ENCODE measurements around the gene CDC20. TPM values are rescaled to one million over a fixed set of nuclear protein-coding genes. Genes with fewer than 3 reads are reported as not detected.

Gene CDC20
- total and polyA plus RNA-seq, 2 experiments from 2014 or later = 207 to 252 TPM

DNA sequence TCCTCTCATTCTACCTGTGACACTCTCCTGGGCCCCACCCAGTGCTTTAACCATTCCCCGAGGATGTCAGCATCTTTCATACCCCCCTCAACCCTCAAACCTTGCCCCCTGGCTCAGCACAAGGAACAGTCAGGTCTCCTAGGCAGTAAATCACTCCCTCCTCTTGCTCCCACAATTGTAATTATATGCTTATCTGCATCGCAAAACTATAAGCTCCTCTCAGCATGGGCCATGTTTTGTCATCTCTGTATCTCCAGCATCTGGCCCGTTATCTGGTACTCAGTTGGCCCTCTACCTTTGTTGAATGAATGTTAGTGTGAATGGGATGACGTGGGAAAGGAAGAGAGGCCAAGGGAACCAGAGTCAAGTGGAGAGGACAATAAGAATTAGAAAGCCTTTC lies 11.8 kb downstream of the CDC20 start (continued):
- TF ChIP-seq, protein P1, sequence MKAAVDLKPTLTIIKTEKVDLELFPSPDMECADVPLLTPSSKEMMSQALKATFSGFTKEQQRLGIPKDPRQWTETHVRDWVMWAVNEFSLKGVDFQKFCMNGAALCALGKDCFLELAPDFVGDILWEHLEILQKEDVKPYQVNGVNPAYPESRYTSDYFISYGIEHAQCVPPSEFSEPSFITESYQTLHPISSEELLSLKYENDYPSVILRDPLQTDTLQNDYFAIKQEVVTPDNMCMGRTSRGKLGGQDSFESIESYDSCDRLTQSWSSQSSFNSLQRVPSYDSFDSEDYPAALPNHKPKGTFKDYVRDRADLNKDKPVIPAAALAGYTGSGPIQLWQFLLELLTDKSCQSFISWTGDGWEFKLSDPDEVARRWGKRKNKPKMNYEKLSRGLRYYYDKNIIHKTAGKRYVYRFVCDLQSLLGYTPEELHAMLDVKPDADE (IDR thresholded peaks at IDR 0.05) = no peak
- TF ChIP-seq CREB1 (CRISPR knock-in tag; IDR thresholded peaks at IDR 0.05; ENCODE audit: low read depth) (no peak), EZH2 (IDR thresholded peaks at IDR 0.05; ENCODE audit: low read depth, unreplicated experiment) (no peak), NANOG (IDR thresholded peaks at IDR 0.05; ENCODE audit: borderline replicate concordance) (no peak), POLR2AphosphoS5 (IDR thresholded peaks at IDR 0.05; ENCODE audit: low read depth) (no peak)
- TF ChIP-seq, protein P2, sequence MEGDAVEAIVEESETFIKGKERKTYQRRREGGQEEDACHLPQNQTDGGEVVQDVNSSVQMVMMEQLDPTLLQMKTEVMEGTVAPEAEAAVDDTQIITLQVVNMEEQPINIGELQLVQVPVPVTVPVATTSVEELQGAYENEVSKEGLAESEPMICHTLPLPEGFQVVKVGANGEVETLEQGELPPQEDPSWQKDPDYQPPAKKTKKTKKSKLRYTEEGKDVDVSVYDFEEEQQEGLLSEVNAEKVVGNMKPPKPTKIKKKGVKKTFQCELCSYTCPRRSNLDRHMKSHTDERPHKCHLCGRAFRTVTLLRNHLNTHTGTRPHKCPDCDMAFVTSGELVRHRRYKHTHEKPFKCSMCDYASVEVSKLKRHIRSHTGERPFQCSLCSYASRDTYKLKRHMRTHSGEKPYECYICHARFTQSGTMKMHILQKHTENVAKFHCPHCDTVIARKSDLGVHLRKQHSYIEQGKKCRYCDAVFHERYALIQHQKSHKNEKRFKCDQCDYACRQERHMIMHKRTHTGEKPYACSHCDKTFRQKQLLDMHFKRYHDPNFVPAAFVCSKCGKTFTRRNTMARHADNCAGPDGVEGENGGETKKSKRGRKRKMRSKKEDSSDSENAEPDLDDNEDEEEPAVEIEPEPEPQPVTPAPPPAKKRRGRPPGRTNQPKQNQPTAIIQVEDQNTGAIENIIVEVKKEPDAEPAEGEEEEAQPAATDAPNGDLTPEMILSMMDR (conservative IDR thresholded peaks at IDR 0.05; ENCODE audit: low read depth in 2 of 2) = no peak

DNA sequence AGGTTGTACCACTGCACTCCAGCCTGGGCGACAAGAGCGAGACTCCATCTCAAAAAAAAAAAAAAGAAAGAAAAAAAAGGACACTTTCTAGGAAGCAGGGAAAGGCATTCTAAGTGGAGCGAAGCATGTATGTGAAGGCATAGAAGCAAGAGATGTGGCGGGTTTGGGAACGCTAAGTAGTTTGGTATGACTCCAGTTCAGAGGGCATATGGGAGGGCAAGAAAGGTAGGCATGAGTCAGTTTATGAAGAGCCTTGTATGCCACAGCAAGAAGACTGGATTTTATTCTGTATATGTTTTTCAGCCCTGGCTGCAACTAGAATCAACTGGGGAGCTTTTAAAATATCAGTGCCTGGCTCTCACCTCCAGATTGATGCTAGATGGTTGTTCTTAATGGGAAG lies 13.4 kb downstream of the CDC20 start:
- Histone ChIP-seq H3F3A (replicated peaks; ENCODE audit: low read depth) (peaks cover 8% of the 10 kb centered on the region), H3K9me2 (ENCODE audit: insufficient read depth) (no peaks in the 10 kb centered on the region), H3K27ac (ENCODE audit: low read depth) (no peak overlapping the region), H3K4me3 (no peak overlapping the region), H3K27me3 (ENCODE audit: insufficient read depth) (no peaks in the 10 kb centered on the region), H3K4me2 (no peak overlapping the region), H3K79me2 (replicated peaks; ENCODE audit: insufficient read depth) (peaks cover 7% of the 10 kb centered on the region; the same call in 1 of the 2 replicates), H3K36me3 (ENCODE audit: insufficient read depth) (no peaks in the 10 kb centered on the region), H4K20me1 (replicated peaks; ENCODE audit: insufficient read depth) (0 out of 2 replicates have a peak, but pooled peaks cover 3% of the 10 kb centered on the region), H2AFZ (no peak overlapping the region), H3K4me1 (ENCODE audit: insufficient read depth) (peaks cover 8% of the 10 kb centered on the region; the same call in 1 of the 2 replicates)
- Mint-ChIP-seq H3K27ac (no peak overlapping the region), H3K9me3 (no peaks in the 10 kb centered on the region), H3K27me3 (ENCODE audit: insufficient read depth, low read depth, poor library complexity) (peaks cover 2% of the 10 kb centered on the region), H3K4me3 (no peak overlapping the region), H3K36me3 (ENCODE audit: low read depth) (no peaks in the 10 kb centered on the region), H3K4me1 (peaks cover 9% of the 10 kb centered on the region; the same call in 2 of the 3 replicates)
- DNase-seq (ENCODE audit: low spot score) = no peak
- no peak for ATAC-seq
- TF ChIP-seq, protein P3, sequence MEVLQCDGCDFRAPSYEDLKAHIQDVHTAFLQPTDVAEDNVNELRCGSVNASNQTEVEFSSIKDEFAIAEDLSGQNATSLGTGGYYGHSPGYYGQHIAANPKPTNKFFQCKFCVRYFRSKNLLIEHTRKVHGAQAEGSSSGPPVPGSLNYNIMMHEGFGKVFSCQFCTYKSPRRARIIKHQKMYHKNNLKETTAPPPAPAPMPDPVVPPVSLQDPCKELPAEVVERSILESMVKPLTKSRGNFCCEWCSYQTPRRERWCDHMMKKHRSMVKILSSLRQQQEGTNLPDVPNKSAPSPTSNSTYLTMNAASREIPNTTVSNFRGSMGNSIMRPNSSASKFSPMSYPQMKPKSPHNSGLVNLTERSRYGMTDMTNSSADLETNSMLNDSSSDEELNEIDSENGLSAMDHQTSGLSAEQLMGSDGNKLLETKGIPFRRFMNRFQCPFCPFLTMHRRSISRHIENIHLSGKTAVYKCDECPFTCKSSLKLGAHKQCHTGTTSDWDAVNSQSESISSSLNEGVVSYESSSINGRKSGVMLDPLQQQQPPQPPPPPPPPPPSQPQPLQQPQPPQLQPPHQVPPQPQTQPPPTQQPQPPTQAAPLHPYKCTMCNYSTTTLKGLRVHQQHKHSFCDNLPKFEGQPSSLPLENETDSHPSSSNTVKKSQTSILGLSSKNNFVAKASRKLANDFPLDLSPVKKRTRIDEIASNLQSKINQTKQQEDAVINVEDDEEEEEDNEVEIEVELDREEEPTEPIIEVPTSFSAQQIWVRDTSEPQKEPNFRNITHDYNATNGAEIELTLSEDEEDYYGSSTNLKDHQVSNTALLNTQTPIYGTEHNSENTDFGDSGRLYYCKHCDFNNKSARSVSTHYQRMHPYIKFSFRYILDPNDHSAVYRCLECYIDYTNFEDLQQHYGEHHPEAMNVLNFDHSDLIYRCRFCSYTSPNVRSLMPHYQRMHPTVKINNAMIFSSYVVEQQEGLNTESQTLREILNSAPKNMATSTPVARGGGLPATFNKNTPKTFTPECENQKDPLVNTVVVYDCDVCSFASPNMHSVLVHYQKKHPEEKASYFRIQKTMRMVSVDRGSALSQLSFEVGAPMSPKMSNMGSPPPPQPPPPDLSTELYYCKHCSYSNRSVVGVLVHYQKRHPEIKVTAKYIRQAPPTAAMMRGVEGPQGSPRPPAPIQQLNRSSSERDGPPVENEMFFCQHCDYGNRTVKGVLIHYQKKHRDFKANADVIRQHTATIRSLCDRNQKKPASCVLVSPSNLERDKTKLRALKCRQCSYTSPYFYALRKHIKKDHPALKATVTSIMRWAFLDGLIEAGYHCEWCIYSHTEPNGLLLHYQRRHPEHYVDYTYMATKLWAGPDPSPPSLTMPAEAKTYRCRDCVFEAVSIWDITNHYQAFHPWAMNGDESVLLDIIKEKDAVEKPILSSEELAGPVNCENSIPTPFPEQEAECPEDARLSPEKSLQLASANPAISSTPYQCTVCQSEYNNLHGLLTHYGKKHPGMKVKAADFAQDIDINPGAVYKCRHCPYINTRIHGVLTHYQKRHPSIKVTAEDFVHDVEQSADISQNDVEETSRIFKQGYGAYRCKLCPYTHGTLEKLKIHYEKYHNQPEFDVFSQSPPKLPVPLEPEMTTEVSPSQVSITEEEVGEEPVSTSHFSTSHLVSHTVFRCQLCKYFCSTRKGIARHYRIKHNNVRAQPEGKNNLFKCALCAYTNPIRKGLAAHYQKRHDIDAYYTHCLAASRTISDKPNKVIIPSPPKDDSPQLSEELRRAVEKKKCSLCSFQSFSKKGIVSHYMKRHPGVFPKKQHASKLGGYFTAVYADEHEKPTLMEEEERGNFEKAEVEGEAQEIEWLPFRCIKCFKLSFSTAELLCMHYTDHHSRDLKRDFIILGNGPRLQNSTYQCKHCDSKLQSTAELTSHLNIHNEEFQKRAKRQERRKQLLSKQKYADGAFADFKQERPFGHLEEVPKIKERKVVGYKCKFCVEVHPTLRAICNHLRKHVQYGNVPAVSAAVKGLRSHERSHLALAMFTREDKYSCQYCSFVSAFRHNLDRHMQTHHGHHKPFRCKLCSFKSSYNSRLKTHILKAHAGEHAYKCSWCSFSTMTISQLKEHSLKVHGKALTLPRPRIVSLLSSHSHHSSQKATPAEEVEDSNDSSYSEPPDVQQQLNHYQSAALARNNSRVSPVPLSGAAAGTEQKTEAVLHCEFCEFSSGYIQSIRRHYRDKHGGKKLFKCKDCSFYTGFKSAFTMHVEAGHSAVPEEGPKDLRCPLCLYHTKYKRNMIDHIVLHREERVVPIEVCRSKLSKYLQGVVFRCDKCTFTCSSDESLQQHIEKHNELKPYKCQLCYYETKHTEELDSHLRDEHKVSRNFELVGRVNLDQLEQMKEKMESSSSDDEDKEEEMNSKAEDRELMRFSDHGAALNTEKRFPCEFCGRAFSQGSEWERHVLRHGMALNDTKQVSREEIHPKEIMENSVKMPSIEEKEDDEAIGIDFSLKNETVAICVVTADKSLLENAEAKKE (CRISPR knock-in tag; IDR thresholded peaks at IDR 0.05) = no peak
- no peak for TF ChIP-seq ZNF114 (CRISPR knock-in tag; IDR thresholded peaks at IDR 0.05)
- TF ChIP-seq, protein P1 (IDR thresholded peaks at IDR 0.05) = no peak
- no peak for TF ChIP-seq POLR2AphosphoS5 (IDR thresholded peaks at IDR 0.05; ENCODE audit: low read depth)
- TF ChIP-seq STAT1 (IDR thresholded peaks at IDR 0.05; ENCODE audit: unreplicated experiment) = no peak
- TF ChIP-seq EZH2 (IDR thresholded peaks at IDR 0.05; ENCODE audit: low read depth, unreplicated experiment) = no peak
- no peak for TF ChIP-seq ZNF331 (CRISPR knock-in tag; IDR thresholded peaks at IDR 0.05; ENCODE audit: low read depth)
- TF ChIP-seq, protein P4, sequence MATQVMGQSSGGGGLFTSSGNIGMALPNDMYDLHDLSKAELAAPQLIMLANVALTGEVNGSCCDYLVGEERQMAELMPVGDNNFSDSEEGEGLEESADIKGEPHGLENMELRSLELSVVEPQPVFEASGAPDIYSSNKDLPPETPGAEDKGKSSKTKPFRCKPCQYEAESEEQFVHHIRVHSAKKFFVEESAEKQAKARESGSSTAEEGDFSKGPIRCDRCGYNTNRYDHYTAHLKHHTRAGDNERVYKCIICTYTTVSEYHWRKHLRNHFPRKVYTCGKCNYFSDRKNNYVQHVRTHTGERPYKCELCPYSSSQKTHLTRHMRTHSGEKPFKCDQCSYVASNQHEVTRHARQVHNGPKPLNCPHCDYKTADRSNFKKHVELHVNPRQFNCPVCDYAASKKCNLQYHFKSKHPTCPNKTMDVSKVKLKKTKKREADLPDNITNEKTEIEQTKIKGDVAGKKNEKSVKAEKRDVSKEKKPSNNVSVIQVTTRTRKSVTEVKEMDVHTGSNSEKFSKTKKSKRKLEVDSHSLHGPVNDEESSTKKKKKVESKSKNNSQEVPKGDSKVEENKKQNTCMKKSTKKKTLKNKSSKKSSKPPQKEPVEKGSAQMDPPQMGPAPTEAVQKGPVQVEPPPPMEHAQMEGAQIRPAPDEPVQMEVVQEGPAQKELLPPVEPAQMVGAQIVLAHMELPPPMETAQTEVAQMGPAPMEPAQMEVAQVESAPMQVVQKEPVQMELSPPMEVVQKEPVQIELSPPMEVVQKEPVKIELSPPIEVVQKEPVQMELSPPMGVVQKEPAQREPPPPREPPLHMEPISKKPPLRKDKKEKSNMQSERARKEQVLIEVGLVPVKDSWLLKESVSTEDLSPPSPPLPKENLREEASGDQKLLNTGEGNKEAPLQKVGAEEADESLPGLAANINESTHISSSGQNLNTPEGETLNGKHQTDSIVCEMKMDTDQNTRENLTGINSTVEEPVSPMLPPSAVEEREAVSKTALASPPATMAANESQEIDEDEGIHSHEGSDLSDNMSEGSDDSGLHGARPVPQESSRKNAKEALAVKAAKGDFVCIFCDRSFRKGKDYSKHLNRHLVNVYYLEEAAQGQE (IDR thresholded peaks at IDR 0.05; ENCODE audit: unreplicated experiment) = no peak

Measured in GM23338 (cell line).